ENCODE data around the gene MYCBP2.
"Not testable (repeated sequence)": the region's sequence is repeated elsewhere in the genome, so short reads cannot be mapped to it uniquely, and the experiment has no call there.

MYCBP2 gene

GRCh38 chr13:77290342-77290741 is 36.6 kb downstream of the MYCBP2 start:
- H3K9me2 ChIP-seq (replicated peaks; ENCODE audit: insufficient read depth, low read length) = no peaks in the 10 kb centered on the region
- peaks cover 10% of the 10 kb centered on the region for H3K36me3 ChIP-seq (replicated peaks; ENCODE audit: insufficient read depth, low read length)
- H2AFZ ChIP-seq (ENCODE audit: low read length) = no peak overlapping the region
- no peaks in the 10 kb centered on the region for H3K9me3 ChIP-seq (replicated peaks; ENCODE audit: insufficient read depth, low read length)
- no peaks in the 10 kb centered on the region for H3F3A ChIP-seq (ENCODE audit: insufficient read depth, low read length)
- no peaks in the 10 kb centered on the region for H3K27me3 ChIP-seq (replicated peaks; ENCODE audit: insufficient read depth, low read length)
- H3K4me1 ChIP-seq (ENCODE audit: low read length) = peaks cover 7% of the 10 kb centered on the region; the same call in 1 of the 2 replicates
- H4K20me1 ChIP-seq (ENCODE audit: insufficient read depth, low read length) = no peaks in the 10 kb centered on the region; the same call in 1 of the 2 replicates
- no peak overlapping the region for H3K4me2 ChIP-seq (ENCODE audit: low read depth, low read length)
- H3K9ac ChIP-seq (ENCODE audit: low read length) = no peak overlapping the region
- no peak for TF ChIP-seq EZH2 (optimal IDR thresholded peaks at IDR 0.05; ENCODE audit: low read depth, low read length)
- no peak for TF ChIP-seq CTCF (IDR thresholded peaks at IDR 0.05; ENCODE audit: low read length)
- TF ChIP-seq EZH2phosphoT487 (IDR thresholded peaks at IDR 0.05; ENCODE audit: low read length) = no peak
- H3K79me2 ChIP-seq (ENCODE audit: low read length) = peaks cover 64% of the 10 kb centered on the region
- H3K27ac ChIP-seq (ENCODE audit: low read length) = no peak overlapping the region
- DNase-seq = no peak
- no peak overlapping the region for H3K4me3 ChIP-seq (ENCODE audit: low read length)

GRCh38 chr13:77289851-77290250 is 37.0 kb downstream of the MYCBP2 start:
- Histone ChIP-seq H3K9me3 (replicated peaks; ENCODE audit: insufficient read depth, low read length) (no peaks in the 10 kb centered on the region), H3K36me3 (replicated peaks; ENCODE audit: insufficient read depth, low read length) (peaks cover 10% of the 10 kb centered on the region), H3K4me3 (ENCODE audit: low read length) (no peak overlapping the region), H4K20me1 (ENCODE audit: insufficient read depth, low read length) (no peaks in the 10 kb centered on the region; the same call in 1 of the 2 replicates), H3K4me2 (ENCODE audit: low read depth, low read length) (no peak overlapping the region), H3K27ac (ENCODE audit: low read length) (no peak overlapping the region), H2AFZ (ENCODE audit: low read length) (no peak overlapping the region), H3K9me2 (replicated peaks; ENCODE audit: insufficient read depth, low read length) (no peaks in the 10 kb centered on the region), H3K4me1 (ENCODE audit: low read length) (peaks cover 7% of the 10 kb centered on the region; the same call in 1 of the 2 replicates), H3F3A (ENCODE audit: insufficient read depth, low read length) (no peaks in the 10 kb centered on the region), H3K27me3 (replicated peaks; ENCODE audit: insufficient read depth, low read length) (no peaks in the 10 kb centered on the region), H3K9ac (ENCODE audit: low read length) (no peak overlapping the region), H3K79me2 (ENCODE audit: low read length) (peaks cover 66% of the 10 kb centered on the region)
- DNase-seq = no peak
- TF ChIP-seq EZH2phosphoT487 (IDR thresholded peaks at IDR 0.05; ENCODE audit: low read length) (no peak), CTCF (IDR thresholded peaks at IDR 0.05; ENCODE audit: low read length) (no peak), EZH2 (optimal IDR thresholded peaks at IDR 0.05; ENCODE audit: low read depth, low read length) (no peak)

GRCh38 chr13:77285632-77286031 is 41.3 kb downstream of the MYCBP2 start:
- peaks cover 13% of the 10 kb centered on the region for H3K36me3 ChIP-seq (replicated peaks; ENCODE audit: insufficient read depth, low read length)
- H3K27me3 ChIP-seq (replicated peaks; ENCODE audit: insufficient read depth, low read length); H4K20me1 ChIP-seq (ENCODE audit: insufficient read depth, low read length); H3K4me2 ChIP-seq (ENCODE audit: low read depth, low read length); H3K9me3 ChIP-seq (replicated peaks; ENCODE audit: insufficient read depth, low read length); H2AFZ ChIP-seq (ENCODE audit: low read length); H3K9ac ChIP-seq (ENCODE audit: low read length); H3K4me1 ChIP-seq (ENCODE audit: low read length); H3K4me3 ChIP-seq (ENCODE audit: low read length); H3K9me2 ChIP-seq (replicated peaks; ENCODE audit: insufficient read depth, low read length); H3K27ac ChIP-seq (ENCODE audit: low read length); DNase-seq; H3F3A ChIP-seq (ENCODE audit: insufficient read depth, low read length): not testable (repeated sequence)
- H3K79me2 ChIP-seq (ENCODE audit: low read length) = peaks cover 64% of the 10 kb centered on the region

GRCh38 chr13:77285098-77285497 is 41.8 kb downstream of the MYCBP2 start:
- Histone ChIP-seq H3F3A (ENCODE audit: insufficient read depth, low read length) (no peaks in the 10 kb centered on the region), H3K4me3 (ENCODE audit: low read length) (no peak overlapping the region), H3K36me3 (replicated peaks; ENCODE audit: insufficient read depth, low read length) (peaks cover 9% of the 10 kb centered on the region; the same call in 1 of the 2 replicates), H3K9me3 (replicated peaks; ENCODE audit: insufficient read depth, low read length) (no peaks in the 10 kb centered on the region), H3K27me3 (replicated peaks; ENCODE audit: insufficient read depth, low read length) (no peaks in the 10 kb centered on the region), H4K20me1 (ENCODE audit: insufficient read depth, low read length) (no peaks in the 10 kb centered on the region), H3K4me1 (ENCODE audit: low read length) (no peaks in the 10 kb centered on the region), H2AFZ (ENCODE audit: low read length) (no peak overlapping the region), H3K79me2 (ENCODE audit: low read length) (peaks cover 64% of the 10 kb centered on the region), H3K4me2 (ENCODE audit: low read depth, low read length) (no peak overlapping the region), H3K27ac (ENCODE audit: low read length) (no peak overlapping the region), H3K9ac (ENCODE audit: low read length) (no peak overlapping the region), H3K9me2 (replicated peaks; ENCODE audit: insufficient read depth, low read length) (no peaks in the 10 kb centered on the region)
- DNase-seq = no peak
- no peak for TF ChIP-seq CTCF (IDR thresholded peaks at IDR 0.05; ENCODE audit: low read length)
- TF ChIP-seq EZH2 (optimal IDR thresholded peaks at IDR 0.05; ENCODE audit: low read depth, low read length) = no peak

All from MM.1S (cell line).